ENCODE data around the gene ZNF235. TPM values are rescaled to one million over a fixed set of nuclear protein-coding genes. Genes with fewer than 3 reads are reported as not detected.
A peak's percentile ranks its signal among the peaks of the same experiment; 100 is the strongest.

The ZNF235 gene
- total RNA-seq (2012; rRNA removed): 3.0 and 3.1 TPM in 2 replicates
- polyA plus RNA-seq (2012; rRNA removed): 0.77 and 0.80 TPM in 2 replicates
- polyA plus RNA-seq (2012; cell fraction: cytosol; rRNA removed): 0.25 and 0.31 TPM in 2 replicates
- polyA plus RNA-seq (2012; cell fraction: nucleus; rRNA removed; ENCODE audit: low replicate concordance): 0.75 and 5.2 TPM in 2 replicates
- Bru-seq, nascent RNA: percentile 61 among the genes with signal in this experiment
- BruChase-seq, experiment 1, labeled RNA remaining after a 6-hour chase: percentile 83 among the genes with signal in this experiment
- BruChase-seq, experiment 2, labeled RNA remaining after a 2-hour chase: percentile 83 among the genes with signal in this experiment
- long read RNA-seq, partial matches to known transcripts: 0 of 3 reads
- long read RNA-seq, other reads (novel, unspliced or antisense): 1 of 3 reads

- Histone ChIP-seq H3K4me3 (ENCODE audit: insufficient read depth, low read depth, low read length) (peak within 1 kb of the TSS; percentile 74), H3K9me1 (ENCODE audit: insufficient read depth, low read length) (peaks cover 3% of the 10 kb centered on the region; the same call in 1 of the 2 replicates), H3K56ac (ENCODE audit: extremely low read depth, insufficient read depth, low read length) (peak within 1 kb of the TSS; percentile 86), H3K4ac (ENCODE audit: low read depth, low read length) (peak within 1 kb of the TSS; percentile 81), H2AFZ (replicated peaks; ENCODE audit: low read length, poor library complexity) (peak within 1 kb of the TSS; percentile 95), H3K23ac (ENCODE audit: low read depth, low read length) (peak within 1 kb of the TSS; percentile 82), H4K5ac (ENCODE audit: low read depth, low read length) (peak within 1 kb of the TSS; percentile 19), H3K18ac (ENCODE audit: low read depth, low read length) (peak within 1 kb of the TSS; percentile 58), H2AK9ac (replicated peaks; ENCODE audit: low read depth, low read length, poor library complexity) (peak within 1 kb of the TSS; percentile 73), H3K27me3 (ENCODE audit: control insufficient read depth, insufficient read depth, low read length) (no peaks in the 10 kb centered on the region), H2BK15ac (ENCODE audit: low read depth, low read length) (no peak within 1 kb of the TSS; the same call in 2 of the 3 replicates), H3K9me3 (ENCODE audit: control insufficient read depth, insufficient read depth, low read length) (no peaks in the 10 kb centered on the region), H3K36me3 (ENCODE audit: control insufficient read depth, insufficient read depth, low read length) (peaks cover 5% of the 10 kb centered on the region; the same call in 1 of the 2 replicates), H3K9ac (ENCODE audit: low read depth, low read length) (peak within 1 kb of the TSS; percentile 88), H2BK120ac (ENCODE audit: low read depth, low read length) (peak within 1 kb of the TSS; percentile 32), H2BK20ac (ENCODE audit: low read depth, low read length) (no peak within 1 kb of the TSS), H2AK5ac (ENCODE audit: low read depth, low read length) (no peak within 1 kb of the TSS), H3K4me2 (ENCODE audit: low read depth, low read length) (peak within 1 kb of the TSS; percentile 76), H4K91ac (ENCODE audit: insufficient read depth, low read depth, low read length) (0 out of 2 replicates have a peak within 1 kb of the TSS, but pooled peaks have one; percentile 34), H2BK5ac (ENCODE audit: low read depth, low read length, poor library complexity, severe bottlenecking) (peak within 1 kb of the TSS; percentile 51), H3K14ac (replicated peaks; ENCODE audit: low read depth, low read length) (peak within 1 kb of the TSS; percentile 86), H4K8ac (ENCODE audit: low read depth in 2 of 2, low read length in 2 of 2) (peak within 1 kb of the TSS; percentile 48 to 84), H4K20me1 (ENCODE audit: insufficient read depth, low read length) (no peaks in the 10 kb centered on the region; the same call in 1 of the 2 replicates), H3K79me1 (ENCODE audit: low read depth in 1 of 2, low read length in 2 of 2) (peaks cover 4 to 8% of the 10 kb centered on the region in 2 experiments; a peak in 2 of 4 replicates), H3K27ac (ENCODE audit: insufficient read depth, low read length) (peak within 1 kb of the TSS; percentile 86), H3K4me1 (ENCODE audit: control insufficient read depth, insufficient read depth, low read length) (peaks cover 3% of the 10 kb centered on the region; the same call in 1 of the 2 replicates)
- in situ Hi-C loops (cut with MboI; ENCODE audit: low sequenced_read_pairs): no loop called here
- dilution Hi-C loops (cut with HindIII; ENCODE audit: low sequenced_read_pairs, unreplicated experiment): no loop called here
- peak; percentile 99 for DNase-seq
- POLR2A ChIA-PET (ENCODE audit: unreplicated experiment): no interaction called here
- TF ChIP-seq NFE2L2 (IDR thresholded peaks at IDR 0.05; ENCODE audit: low read depth, low read length) (no peak), SMC3 (IDR thresholded peaks at IDR 0.05; ENCODE audit: low read depth, low read length) (no peak), POLR2A (IDR thresholded peaks at IDR 0.05; ENCODE audit: low read depth, low read length) (no peak), CHD1 (IDR thresholded peaks at IDR 0.05; ENCODE audit: low read depth, low read length) (no peak), FOS (IDR thresholded peaks at IDR 0.05; ENCODE audit: low read depth, low read length) (peak; percentile 44; the same call in 1 of the 2 replicates), MAZ (IDR thresholded peaks at IDR 0.05; ENCODE audit: borderline replicate concordance, low read depth, low read length) (peak; percentile 13; the same call in 1 of the 2 replicates), RAD21 (IDR thresholded peaks at IDR 0.05; ENCODE audit: low read length) (no peak), RCOR1 (IDR thresholded peaks at IDR 0.05; ENCODE audit: insufficient replicate concordance, low read length) (no peak), MXI1 (IDR thresholded peaks at IDR 0.05; ENCODE audit: borderline replicate concordance, low read depth, low read length) (no peak; the same call in 1 of the 2 replicates), MAFK (IDR thresholded peaks at IDR 0.05; ENCODE audit: low read depth, low read length) (no peak), CEBPB (IDR thresholded peaks at IDR 0.05; ENCODE audit: low read depth, low read length) (no peak; the same call in 1 of the 2 replicates)
- TF ChIP-seq, protein P1, sequence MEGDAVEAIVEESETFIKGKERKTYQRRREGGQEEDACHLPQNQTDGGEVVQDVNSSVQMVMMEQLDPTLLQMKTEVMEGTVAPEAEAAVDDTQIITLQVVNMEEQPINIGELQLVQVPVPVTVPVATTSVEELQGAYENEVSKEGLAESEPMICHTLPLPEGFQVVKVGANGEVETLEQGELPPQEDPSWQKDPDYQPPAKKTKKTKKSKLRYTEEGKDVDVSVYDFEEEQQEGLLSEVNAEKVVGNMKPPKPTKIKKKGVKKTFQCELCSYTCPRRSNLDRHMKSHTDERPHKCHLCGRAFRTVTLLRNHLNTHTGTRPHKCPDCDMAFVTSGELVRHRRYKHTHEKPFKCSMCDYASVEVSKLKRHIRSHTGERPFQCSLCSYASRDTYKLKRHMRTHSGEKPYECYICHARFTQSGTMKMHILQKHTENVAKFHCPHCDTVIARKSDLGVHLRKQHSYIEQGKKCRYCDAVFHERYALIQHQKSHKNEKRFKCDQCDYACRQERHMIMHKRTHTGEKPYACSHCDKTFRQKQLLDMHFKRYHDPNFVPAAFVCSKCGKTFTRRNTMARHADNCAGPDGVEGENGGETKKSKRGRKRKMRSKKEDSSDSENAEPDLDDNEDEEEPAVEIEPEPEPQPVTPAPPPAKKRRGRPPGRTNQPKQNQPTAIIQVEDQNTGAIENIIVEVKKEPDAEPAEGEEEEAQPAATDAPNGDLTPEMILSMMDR (conservative IDR thresholded peaks at IDR 0.05; ENCODE audit: low read depth, low read length): no peak
- TF ChIP-seq, protein P2, sequence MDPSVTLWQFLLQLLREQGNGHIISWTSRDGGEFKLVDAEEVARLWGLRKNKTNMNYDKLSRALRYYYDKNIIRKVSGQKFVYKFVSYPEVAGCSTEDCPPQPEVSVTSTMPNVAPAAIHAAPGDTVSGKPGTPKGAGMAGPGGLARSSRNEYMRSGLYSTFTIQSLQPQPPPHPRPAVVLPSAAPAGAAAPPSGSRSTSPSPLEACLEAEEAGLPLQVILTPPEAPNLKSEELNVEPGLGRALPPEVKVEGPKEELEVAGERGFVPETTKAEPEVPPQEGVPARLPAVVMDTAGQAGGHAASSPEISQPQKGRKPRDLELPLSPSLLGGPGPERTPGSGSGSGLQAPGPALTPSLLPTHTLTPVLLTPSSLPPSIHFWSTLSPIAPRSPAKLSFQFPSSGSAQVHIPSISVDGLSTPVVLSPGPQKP (IDR thresholded peaks at IDR 0.05; ENCODE audit: borderline replicate concordance, low read depth, low read length): no peak
- 0% methylated on average over 16 of the region's 31 CpGs; no CpG with 5 or more reads in 1 of the 2 experiments for WGBS, 2 experiments (ENCODE audit: extremely low coverage in 2 of 2, insufficient read length in 1 of 2)
- CTCF ChIA-PET: interaction anchor here (0.7 to 0.9 kb wide), 2 partner anchors 138 to 195 kb away, joined by 3 read pairs; partner anchors contain the start of gene ZNF180
- intact Hi-C loops (cut with micrococcal nuclease): loop anchor here (5.0 to 10.0 kb wide), 2 partner anchors 92 to 140 kb away; partner anchors contain the start of genes ZNF226 and ZNF227
- peak; percentile 97 for ATAC-seq (ENCODE audit: low read depth)
- no TSS peak for BruUV-seq (replicated peaks)
Observed at GRCh38 chr19:44304659-44305193, at the start of gene ZNF235. TSS of gene ZNF235 (minus strand) at chr19:44305025. CDS start at chr19:44303404, 1,621 bp downstream.

All from IMR-90 (cell line).